ENCODE measurements around the gene TLE5. TPM values are rescaled to one million over a fixed set of nuclear protein-coding genes. Genes with fewer than 3 reads are reported as not detected.

Gene TLE5
- total RNA-seq, 3 donors from 2014 or later = 329 to 407 (median 397) TPM

GRCh38 chr19:3034406-3034655, 28.0 kb downstream of the TLE5 start:
- intact Hi-C loops (cut with DNase I; ENCODE audit: low total_unique reads) = no loop called here
- no peaks in the 10 kb centered on the region for H3K27me3 ChIP-seq
- H3K4me1 ChIP-seq = peaks cover 4 to 13% of the 10 kb centered on the region in 2 donors
- no peak for TF ChIP-seq POLR2A (IDR thresholded peaks at IDR 0.05)
- no peak for TF ChIP-seq POLR2AphosphoS5 (IDR thresholded peaks at IDR 0.05)
- TF ChIP-seq, protein P1, sequence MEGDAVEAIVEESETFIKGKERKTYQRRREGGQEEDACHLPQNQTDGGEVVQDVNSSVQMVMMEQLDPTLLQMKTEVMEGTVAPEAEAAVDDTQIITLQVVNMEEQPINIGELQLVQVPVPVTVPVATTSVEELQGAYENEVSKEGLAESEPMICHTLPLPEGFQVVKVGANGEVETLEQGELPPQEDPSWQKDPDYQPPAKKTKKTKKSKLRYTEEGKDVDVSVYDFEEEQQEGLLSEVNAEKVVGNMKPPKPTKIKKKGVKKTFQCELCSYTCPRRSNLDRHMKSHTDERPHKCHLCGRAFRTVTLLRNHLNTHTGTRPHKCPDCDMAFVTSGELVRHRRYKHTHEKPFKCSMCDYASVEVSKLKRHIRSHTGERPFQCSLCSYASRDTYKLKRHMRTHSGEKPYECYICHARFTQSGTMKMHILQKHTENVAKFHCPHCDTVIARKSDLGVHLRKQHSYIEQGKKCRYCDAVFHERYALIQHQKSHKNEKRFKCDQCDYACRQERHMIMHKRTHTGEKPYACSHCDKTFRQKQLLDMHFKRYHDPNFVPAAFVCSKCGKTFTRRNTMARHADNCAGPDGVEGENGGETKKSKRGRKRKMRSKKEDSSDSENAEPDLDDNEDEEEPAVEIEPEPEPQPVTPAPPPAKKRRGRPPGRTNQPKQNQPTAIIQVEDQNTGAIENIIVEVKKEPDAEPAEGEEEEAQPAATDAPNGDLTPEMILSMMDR (IDR thresholded peaks at IDR 0.05) = no peak
- peak overlapping the region; percentile 91 to 94 for H3K27ac ChIP-seq
- DNase-seq (ENCODE audit: low spot score in 2 of 2) = no peak
- no peaks in the 10 kb centered on the region for H3K36me3 ChIP-seq
- H3K4me3 ChIP-seq = no peak overlapping the region
- H3K9me3 ChIP-seq = no peaks in the 10 kb centered on the region

DNA sequence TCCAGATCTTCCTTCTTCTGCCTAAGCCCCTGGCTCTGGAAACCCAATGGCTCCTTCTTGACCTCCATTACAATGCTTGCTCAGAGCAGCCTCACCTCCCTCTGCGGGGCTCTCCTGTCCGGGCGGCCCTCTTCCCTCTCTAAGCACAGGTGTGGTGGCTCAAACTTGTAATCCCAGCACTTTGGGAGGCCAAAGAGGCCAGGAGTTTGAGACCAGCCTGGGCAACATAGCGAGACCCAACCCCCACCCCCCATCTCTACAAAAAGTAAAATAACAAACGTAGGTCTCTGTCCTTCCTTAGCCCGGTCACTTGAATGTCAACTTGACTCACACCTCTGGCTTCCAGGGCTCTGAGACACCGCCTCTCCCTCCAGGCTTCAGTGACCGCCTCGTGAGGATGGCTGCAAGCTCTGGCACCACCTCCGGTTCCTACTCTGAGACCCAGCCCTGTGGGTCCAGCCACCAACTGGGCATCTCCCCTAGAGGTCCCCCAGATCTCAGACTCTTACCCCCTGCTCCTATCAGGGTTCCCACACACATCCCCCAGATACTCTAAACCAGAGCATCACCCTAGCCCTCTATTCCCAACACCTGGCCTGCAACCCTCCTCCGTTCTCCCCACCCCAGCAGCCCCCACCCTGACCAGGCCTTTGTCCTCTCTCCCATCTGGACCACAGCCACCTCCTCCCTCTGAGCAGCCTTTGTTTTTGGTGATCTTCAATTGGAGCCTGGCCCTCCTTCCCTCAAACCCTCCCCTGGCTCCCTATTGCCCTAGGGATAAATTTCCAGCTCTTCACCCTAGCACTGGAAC, 28.5 kb downstream of the TLE5 start:
- Histone ChIP-seq H3K9me3 (no peaks in the 10 kb centered on the region), H3K4me3 (no peak overlapping the region), H3K27me3 (no peaks in the 10 kb centered on the region), H3K4me1 (peaks cover 4 to 13% of the 10 kb centered on the region in 2 donors), H3K27ac (peak overlapping the region; percentile 91 to 94), H3K36me3 (no peaks in the 10 kb centered on the region)
- intact Hi-C loops (cut with DNase I; ENCODE audit: low total_unique reads) = no loop called here
- DNase-seq (ENCODE audit: low spot score in 2 of 2) = no peak
- TF ChIP-seq, protein P1 (IDR thresholded peaks at IDR 0.05) = no peak
- TF ChIP-seq POLR2AphosphoS5 (IDR thresholded peaks at IDR 0.05) = no peak
- TF ChIP-seq POLR2A (IDR thresholded peaks at IDR 0.05) = no peak

DNA sequence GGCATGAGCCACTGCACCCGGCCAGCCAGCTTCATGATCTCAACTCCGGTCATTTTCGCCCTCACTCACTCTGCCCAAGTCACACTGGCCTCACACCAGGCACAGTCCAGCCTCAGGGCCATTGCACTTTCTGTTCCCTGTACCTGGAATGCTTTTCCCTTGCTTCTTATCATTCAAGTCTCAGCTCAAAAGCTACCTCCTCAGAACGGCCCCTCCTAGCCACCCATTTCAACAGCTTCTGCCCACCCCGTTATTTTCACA, 30.8 kb downstream of the TLE5 start:
- intact Hi-C loops (cut with DNase I; ENCODE audit: low total_unique reads) = no loop called here
- Histone ChIP-seq H3K9me3 (no peaks in the 10 kb centered on the region), H3K36me3 (no peaks in the 10 kb centered on the region), H3K27me3 (no peaks in the 10 kb centered on the region), H3K4me3 (no peak overlapping the region), H3K27ac (no peak overlapping the region), H3K4me1 (peaks cover 2 to 17% of the 10 kb centered on the region in 2 donors)
- TF ChIP-seq POLR2A (IDR thresholded peaks at IDR 0.05) (no peak), POLR2AphosphoS5 (IDR thresholded peaks at IDR 0.05) (no peak)
- TF ChIP-seq, protein P1 (IDR thresholded peaks at IDR 0.05) = no peak
- DNase-seq (ENCODE audit: low spot score in 2 of 2) = no peak

- H3K27ac ChIP-seq = peak within 1 kb of the TSS; percentile 79 to 87
- H3K9me3 ChIP-seq = no peaks in the 10 kb centered on the region
- H3K4me1 ChIP-seq = peaks cover 0 to 10% of the 10 kb centered on the region in 2 donors
- peak within 1 kb of the TSS; percentile 70 to 72 (median 71) for H3K4me3 ChIP-seq
- no peaks in the 10 kb centered on the region for H3K36me3 ChIP-seq
- no peak for DNase-seq (ENCODE audit: low spot score in 2 of 2)
- intact Hi-C loops (cut with DNase I; ENCODE audit: low total_unique reads) = no loop called here
- no peaks in the 10 kb centered on the region for H3K27me3 ChIP-seq
- TF ChIP-seq POLR2AphosphoS5 (IDR thresholded peaks at IDR 0.05) (no peak), POLR2A (IDR thresholded peaks at IDR 0.05) (no peak)
- TF ChIP-seq, protein P1 (IDR thresholded peaks at IDR 0.05) = no peak
Observed at GRCh38 chr19:3029065-3029923, 33.0 kb downstream of the TLE5 start, which contains the start of gene TLE2. Gene TLE2, minus strand, starts transcription at chr19:3029280. Its CDS starts 376 bp downstream, at chr19:3028904.
